Stomach smooth muscle (tissue), 2 donors: ENCODE data around the gene RGP1.

Experiments
- H3K27ac ChIP-seq: one replicate; pipeline ENCODE4 v1.7.0; 2013; ENCODE audit warnings: mild to moderate bottlenecking, low read length, inconsistent platforms
- H3K27me3 ChIP-seq, 2 donors: one replicate each; pipeline ENCODE4 v1.7.0; 2013; ENCODE audit warnings: low read length in 2 of 2; ENCODE audit not compliant: insufficient read depth in 2 of 2, control insufficient read depth in 1 of 2
- H3K36me3 ChIP-seq, 2 donors: one replicate each; pipeline ENCODE4 v1.7.0; 2013; ENCODE audit warnings: low read length in 2 of 2; ENCODE audit not compliant: control insufficient read depth in 2 of 2, insufficient read depth in 2 of 2
- H3K4me1 ChIP-seq: one replicate; pipeline ENCODE4 v1.7.0; 2013; ENCODE audit warnings: low read length; ENCODE audit not compliant: control insufficient read depth, insufficient read depth
- H3K4me3 ChIP-seq, 2 donors: one replicate each; pipeline ENCODE4 v1.7.0; 2013; ENCODE audit warnings: low read length in 2 of 2
- H3K9ac ChIP-seq, 2 donors: one replicate each; pipeline ENCODE4 v1.7.0; 2013; ENCODE audit warnings: low read length in 2 of 2, mild to moderate bottlenecking in 1 of 2
- H3K9me3 ChIP-seq, 2 donors: one replicate each; pipeline ENCODE4 v1.7.0; 2013; ENCODE audit warnings: low read length in 2 of 2; ENCODE audit not compliant: control insufficient read depth in 2 of 2
- donor health status: healthy.
- donor health status: Pancreatic carcinoma.

RGP1 gene

GRCh38 chr9:35732800-35733541, 16.1 kb upstream of the RGP1 start:
- peaks cover 48% of the 10 kb centered on the region for H3K4me1 ChIP-seq
- H3K36me3 ChIP-seq = peaks cover 32% of the 10 kb centered on the region in 2 donors
- H3K27me3 ChIP-seq = no peaks in the 10 kb centered on the region
- H3K9ac ChIP-seq = peak overlapping the region; percentile 96 to 100
- H3K27ac ChIP-seq = peak overlapping the region; percentile 99
- peak overlapping the region; percentile 95 for H3K4me3 ChIP-seq
- H3K9me3 ChIP-seq = no peaks in the 10 kb centered on the region

GRCh38 chr9:35734096-35734495, 15.0 kb upstream of the RGP1 start:
- H3K27ac ChIP-seq = peak overlapping the region; percentile 99
- H3K9ac ChIP-seq = peak overlapping the region in 1 of 2 donors; percentile 13
- peaks cover 43% of the 10 kb centered on the region in 2 donors for H3K36me3 ChIP-seq
- peaks cover 37% of the 10 kb centered on the region for H3K4me1 ChIP-seq
- no peak overlapping the region for H3K4me3 ChIP-seq
- no peaks in the 10 kb centered on the region for H3K9me3 ChIP-seq
- no peaks in the 10 kb centered on the region for H3K27me3 ChIP-seq

GRCh38 chr9:35736201-35736633, 12.9 kb upstream of the RGP1 start:
- H3K36me3 ChIP-seq = peaks cover 62 to 64% of the 10 kb centered on the region in 2 donors
- H3K4me1 ChIP-seq = peaks cover 20% of the 10 kb centered on the region
- H3K9ac ChIP-seq = no peak overlapping the region
- H3K27me3 ChIP-seq = no peaks in the 10 kb centered on the region
- H3K9me3 ChIP-seq = no peaks in the 10 kb centered on the region
- H3K4me3 ChIP-seq = no peak overlapping the region
- peak overlapping the region; percentile 31 for H3K27ac ChIP-seq

GRCh38 chr9:35737143-35737542, 11.9 kb upstream of the RGP1 start:
- H3K9me3 ChIP-seq = no peaks in the 10 kb centered on the region
- H3K9ac ChIP-seq = no peak overlapping the region
- H3K4me1 ChIP-seq = peaks cover 20% of the 10 kb centered on the region
- H3K27me3 ChIP-seq = no peaks in the 10 kb centered on the region
- H3K27ac ChIP-seq = no peak overlapping the region
- H3K4me3 ChIP-seq = no peak overlapping the region
- peaks cover 69 to 72% of the 10 kb centered on the region in 2 donors for H3K36me3 ChIP-seq

- peaks cover 79 to 82% of the 10 kb centered on the region in 2 donors for H3K36me3 ChIP-seq
- H3K27me3 ChIP-seq = no peaks in the 10 kb centered on the region
- no peak overlapping the region for H3K9ac ChIP-seq
Observed at GRCh38 chr9:35738186-35738585, 10.9 kb upstream of the RGP1 start.

GRCh38 chr9:35738924-35739323, 10.2 kb upstream of the RGP1 start:
- H3K9ac ChIP-seq = no peak overlapping the region
- H3K9me3 ChIP-seq = no peaks in the 10 kb centered on the region
- peaks cover 87 to 88% of the 10 kb centered on the region in 2 donors for H3K36me3 ChIP-seq
- no peaks in the 10 kb centered on the region for H3K27me3 ChIP-seq
- no peak overlapping the region for H3K27ac ChIP-seq
- no peak overlapping the region for H3K4me3 ChIP-seq
- H3K4me1 ChIP-seq = peaks cover 5% of the 10 kb centered on the region

More at GRCh38 chr9:35738186-35738585, 10.9 kb upstream of the RGP1 start:
- H3K4me1 ChIP-seq = peaks cover 12% of the 10 kb centered on the region
- peak overlapping the region; percentile 11 for H3K27ac ChIP-seq
- H3K4me3 ChIP-seq = no peak overlapping the region
- no peaks in the 10 kb centered on the region for H3K9me3 ChIP-seq

GRCh38 chr9:35740243-35740642, 8.8 kb upstream of the RGP1 start:
- H3K27me3 ChIP-seq = no peaks in the 10 kb centered on the region
- no peak overlapping the region for H3K9ac ChIP-seq
- no peak overlapping the region for H3K4me3 ChIP-seq
- peaks cover 7% of the 10 kb centered on the region for H3K4me1 ChIP-seq
- peaks cover 91 to 93% of the 10 kb centered on the region in 2 donors for H3K36me3 ChIP-seq
- H3K9me3 ChIP-seq = no peaks in the 10 kb centered on the region
- no peak overlapping the region for H3K27ac ChIP-seq

GRCh38 chr9:35741740-35742139, 7.3 kb upstream of the RGP1 start:
- H3K36me3 ChIP-seq = peaks cover 76 to 78% of the 10 kb centered on the region in 2 donors

GRCh38 chr9:35743452-35743851, 5.6 kb upstream of the RGP1 start:
- Histone ChIP-seq H3K9ac (peak overlapping the region in 1 of 2 donors; percentile 29), H3K9me3 (no peaks in the 10 kb centered on the region), H3K4me1 (peaks cover 29% of the 10 kb centered on the region), H3K4me3 (no peak overlapping the region), H3K36me3 (peaks cover 59 to 61% of the 10 kb centered on the region in 2 donors), H3K27ac (no peak overlapping the region), H3K27me3 (no peaks in the 10 kb centered on the region)

More at GRCh38 chr9:35741740-35742139, 7.3 kb upstream of the RGP1 start:
- H3K4me3 ChIP-seq = no peak overlapping the region
- H3K9ac ChIP-seq = peak overlapping the region in 1 of 2 donors; percentile 13
- H3K27me3 ChIP-seq = no peaks in the 10 kb centered on the region
- H3K4me1 ChIP-seq = peaks cover 12% of the 10 kb centered on the region
- H3K27ac ChIP-seq = no peak overlapping the region
- no peaks in the 10 kb centered on the region for H3K9me3 ChIP-seq

- Histone ChIP-seq H3K27ac (peak overlapping the region; percentile 53), H3K36me3 (peaks cover 54 to 55% of the 10 kb centered on the region in 2 donors), H3K9ac (peak overlapping the region in 1 of 2 donors; percentile 36)
Observed at GRCh38 chr9:35743880-35744518, 5.1 kb upstream of the RGP1 start.

More at GRCh38 chr9:35743880-35744518, 5.1 kb upstream of the RGP1 start:
- Histone ChIP-seq H3K4me1 (peaks cover 30% of the 10 kb centered on the region), H3K9me3 (no peaks in the 10 kb centered on the region), H3K4me3 (no peak overlapping the region), H3K27me3 (no peaks in the 10 kb centered on the region)
